Epithelial cell of proximal tubule (primary cell): ENCODE results near the gene SCD5. TPM values are rescaled to one million over a fixed set of nuclear protein-coding genes. Genes with fewer than 3 reads are reported as not detected.

ENCODE experiments used
- DNase-seq: peaks from one replicate; pipeline ENCODE4 v3.0.0-alpha.2; 2011; ENCODE audit warnings: low read depth
- H3K4me3 ChIP-seq: 2 replicates; pipeline ENCODE4 v1.5.1; 2011; ENCODE audit warnings: low read depth, mild to moderate bottlenecking, low read length
- total RNA-seq: library from RNA; depleted of rRNA; stranded (reverse); fragments of >200 nt; gene quantifications from 2 replicates; pipeline ENCODE4 v1.2.3, GENCODE V29; 2015
- TF ChIP-seq, protein P1 (sequence below): conservative IDR thresholded peaks from 2 replicates; pipeline ENCODE4 v1.5.1; 2012; ENCODE audit warnings: low read depth, mild to moderate bottlenecking, low read length

SCD5 gene
- total RNA-seq, 1 donor from 2014 or later = 22.7 TPM

DNA sequence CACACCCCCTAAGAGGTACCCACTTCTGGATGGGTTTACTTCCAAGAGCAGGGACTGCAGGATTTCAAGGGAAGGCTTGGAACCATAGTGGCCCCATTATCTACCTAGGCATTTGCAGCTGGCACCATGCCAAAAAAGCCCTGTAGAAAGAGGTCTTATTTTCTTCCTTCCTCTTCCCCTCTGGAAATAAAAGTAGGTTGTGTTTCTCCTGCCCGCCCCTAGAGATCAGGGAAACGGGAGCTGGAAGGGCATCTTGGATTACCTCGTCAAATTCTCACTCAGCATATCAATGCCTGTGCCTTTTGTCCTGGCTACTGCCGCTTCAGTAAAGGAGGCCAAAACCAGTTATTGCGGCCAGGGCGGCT, 1.6 kb downstream of the SCD5 start:
- TF ChIP-seq, protein P1, sequence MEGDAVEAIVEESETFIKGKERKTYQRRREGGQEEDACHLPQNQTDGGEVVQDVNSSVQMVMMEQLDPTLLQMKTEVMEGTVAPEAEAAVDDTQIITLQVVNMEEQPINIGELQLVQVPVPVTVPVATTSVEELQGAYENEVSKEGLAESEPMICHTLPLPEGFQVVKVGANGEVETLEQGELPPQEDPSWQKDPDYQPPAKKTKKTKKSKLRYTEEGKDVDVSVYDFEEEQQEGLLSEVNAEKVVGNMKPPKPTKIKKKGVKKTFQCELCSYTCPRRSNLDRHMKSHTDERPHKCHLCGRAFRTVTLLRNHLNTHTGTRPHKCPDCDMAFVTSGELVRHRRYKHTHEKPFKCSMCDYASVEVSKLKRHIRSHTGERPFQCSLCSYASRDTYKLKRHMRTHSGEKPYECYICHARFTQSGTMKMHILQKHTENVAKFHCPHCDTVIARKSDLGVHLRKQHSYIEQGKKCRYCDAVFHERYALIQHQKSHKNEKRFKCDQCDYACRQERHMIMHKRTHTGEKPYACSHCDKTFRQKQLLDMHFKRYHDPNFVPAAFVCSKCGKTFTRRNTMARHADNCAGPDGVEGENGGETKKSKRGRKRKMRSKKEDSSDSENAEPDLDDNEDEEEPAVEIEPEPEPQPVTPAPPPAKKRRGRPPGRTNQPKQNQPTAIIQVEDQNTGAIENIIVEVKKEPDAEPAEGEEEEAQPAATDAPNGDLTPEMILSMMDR = no peak
- DNase-seq = no peak
- peak overlapping the region; percentile 77 for H3K4me3 ChIP-seq

DNA sequence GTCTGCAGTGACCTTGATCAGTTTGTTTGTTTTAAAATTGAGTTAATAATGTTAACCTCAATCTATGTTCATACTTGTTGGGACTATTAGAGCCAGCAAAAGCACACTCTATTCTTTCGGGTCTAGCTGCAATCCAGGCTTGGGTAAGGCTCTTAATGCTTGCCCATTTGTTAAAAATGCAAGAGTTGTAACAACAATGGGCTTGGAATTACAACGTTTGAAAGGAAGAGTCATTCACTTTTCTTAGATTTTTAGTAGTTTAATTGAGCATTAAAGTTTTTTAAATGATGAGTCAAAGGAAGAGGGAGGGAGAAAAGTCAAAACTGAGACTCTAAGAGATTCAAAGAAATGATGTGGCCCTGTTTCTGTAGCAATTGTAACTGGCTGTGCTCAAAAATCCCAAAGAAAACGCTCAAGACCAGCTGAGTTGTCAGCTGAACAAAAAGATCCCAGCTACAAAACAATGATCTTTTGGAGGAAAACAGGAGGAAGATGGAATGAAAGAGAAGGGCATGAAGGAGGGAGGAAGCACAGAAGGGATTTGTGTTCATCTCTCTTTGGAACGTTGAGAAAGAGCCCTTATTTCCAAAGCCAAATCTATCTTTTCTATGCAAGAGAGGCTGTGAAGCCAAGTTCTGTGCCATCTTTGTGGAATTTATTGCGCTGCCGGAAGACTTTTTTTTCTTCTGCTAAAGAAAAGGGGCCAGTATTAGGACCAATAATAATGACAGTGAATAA, 5.5 kb downstream of the SCD5 start:
- TF ChIP-seq, protein P1 = no peak
- H3K4me3 ChIP-seq = no peak overlapping the region
- DNase-seq = no peak

DNA sequence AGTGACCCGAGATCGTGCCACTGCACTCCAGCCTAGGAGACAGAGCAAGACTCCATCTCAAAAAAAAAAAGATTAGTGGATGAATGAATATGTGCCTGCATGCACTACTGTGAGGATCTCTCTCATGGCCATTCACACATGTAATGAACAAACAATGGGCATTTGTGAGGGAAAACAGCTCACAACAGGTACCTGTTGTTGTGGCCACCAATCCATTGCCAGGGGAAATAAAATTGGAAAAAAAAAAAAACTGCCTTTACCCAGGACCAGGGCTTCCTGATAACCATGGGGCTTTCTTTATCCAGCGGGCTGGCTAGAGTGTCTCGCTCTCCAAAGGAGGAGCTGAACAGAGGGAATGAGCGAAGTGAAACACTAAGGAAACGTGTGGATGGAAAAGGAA, 7.4 kb downstream of the SCD5 start:
- no peak overlapping the region for H3K4me3 ChIP-seq
- TF ChIP-seq, protein P1 = no peak
- no peak for DNase-seq

DNA sequence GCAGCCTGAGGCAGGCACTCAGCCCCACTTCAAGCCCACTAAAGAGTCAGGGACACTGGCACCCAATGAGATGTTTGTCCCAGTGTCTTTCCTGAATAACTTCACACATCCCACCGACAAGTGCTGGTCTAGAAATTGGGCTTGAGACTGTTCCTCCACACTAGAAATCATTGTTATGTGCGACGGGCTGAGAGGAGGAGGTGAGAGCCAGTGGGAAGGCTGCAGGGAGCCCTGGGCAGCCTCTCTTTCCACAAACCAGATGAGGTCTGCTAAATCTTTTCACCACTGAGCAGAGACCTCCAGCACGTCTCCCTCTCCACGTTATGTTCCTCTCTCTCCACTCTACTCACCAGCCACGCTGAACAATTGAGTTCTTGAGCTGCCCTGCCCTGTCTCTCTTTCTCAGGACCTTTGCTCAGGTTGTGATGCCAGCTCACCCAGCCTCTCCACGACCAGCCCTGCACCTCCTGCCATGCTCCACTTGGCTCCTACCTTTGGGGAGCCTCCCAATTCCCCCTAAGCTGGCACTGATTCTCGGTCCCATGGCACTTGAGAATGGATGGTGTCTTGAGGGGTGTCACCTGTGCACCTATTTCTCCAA, 8.4 kb downstream of the SCD5 start:
- no peak overlapping the region for H3K4me3 ChIP-seq
- no peak for DNase-seq
- TF ChIP-seq, protein P1 = no peak

DNA sequence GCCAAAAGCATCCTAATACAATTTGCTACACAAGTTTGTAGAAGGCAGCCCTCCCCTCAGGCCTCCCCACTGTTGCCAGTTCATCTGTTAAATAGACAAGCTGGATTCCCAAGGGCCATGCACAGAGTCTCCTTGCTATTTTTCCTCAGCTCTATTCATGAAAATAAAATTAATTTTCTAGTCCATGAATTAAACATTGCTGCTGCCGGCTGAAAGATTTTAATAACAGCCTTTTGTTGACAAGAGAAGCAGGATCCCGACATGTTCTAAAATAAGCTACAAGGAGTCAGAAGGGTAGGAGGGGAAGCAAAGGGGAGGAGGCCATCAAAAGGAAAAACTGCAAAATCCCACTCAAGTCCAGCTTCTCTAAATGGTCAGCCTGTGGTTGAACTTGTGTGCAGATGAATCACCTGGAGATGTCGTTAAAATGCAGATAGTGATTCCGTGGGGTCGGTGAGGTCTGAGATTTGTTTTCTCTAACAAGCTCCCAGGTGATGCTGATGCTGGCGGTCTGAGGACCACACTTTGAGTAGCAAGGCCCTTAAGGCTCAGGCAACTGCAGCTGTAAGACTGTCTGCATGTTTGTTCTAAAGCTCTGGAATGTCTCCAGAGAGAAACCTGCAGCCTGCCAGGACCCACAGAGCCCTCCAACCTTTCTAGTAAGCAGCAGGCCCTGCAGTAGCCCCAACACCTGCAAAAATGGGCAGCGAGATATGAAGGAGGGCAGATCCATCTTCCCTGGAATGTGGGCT, 9.4 kb downstream of the SCD5 start:
- no peak for DNase-seq
- TF ChIP-seq, protein P1 = no peak
- no peak overlapping the region for H3K4me3 ChIP-seq

DNA sequence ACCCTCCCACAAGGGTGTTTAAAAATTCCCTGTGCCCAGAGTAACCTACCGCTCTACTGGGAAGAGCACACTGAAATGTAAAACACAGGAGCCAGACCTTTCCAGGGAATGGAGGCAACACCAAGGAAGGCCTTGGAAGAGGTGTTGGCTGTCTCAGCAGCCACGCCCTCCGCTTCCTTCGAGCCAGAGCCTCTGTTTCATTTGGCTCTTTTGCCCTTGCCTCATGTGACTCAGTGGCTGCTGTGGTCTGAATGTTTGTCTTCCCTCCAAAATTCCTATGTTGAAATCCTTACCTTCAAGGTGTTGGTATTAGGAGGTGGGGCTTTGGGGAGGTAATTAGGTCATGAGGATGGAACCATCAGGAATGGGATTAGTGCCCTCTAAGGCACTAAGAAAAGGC, 11.3 kb downstream of the SCD5 start:
- no peak overlapping the region for H3K4me3 ChIP-seq
- DNase-seq = no peak
- TF ChIP-seq, protein P1 = no peak
